K562 (cell line): ENCODE measurements around the gene CCSER1.
"Not testable (repeated sequence)": the region's sequence is repeated elsewhere in the genome, so short reads cannot be mapped to it uniquely, and the experiment has no call there.

Experiments used
- BACH1 ChIP-seq: fragments of 200-800 bp; sonication (Bioruptor generic); IDR thresholded peaks from 2 replicates; pipeline ENCODE4 v1.6.1; 2016; ENCODE audit warnings: missing genetic modification characterization, missing compliant biosample characterization
- BHLHE40 ChIP-seq: IDR thresholded peaks from 2 replicates; pipeline ENCODE4 v1.6.1; 2011; ENCODE audit warnings: low read length, improper control_type of control experiment
- BRCA1 ChIP-seq, 2 experiments: fragments of 450-650 bp in 1 of 2; sonication (generic) in 1 of 2; formaldehyde crosslinking in 1 of 2; IDR thresholded peaks; 2 replicates each; pipeline versions ENCODE4 v1.5.0 to v1.6.1; 2017 to 2020; ENCODE audit warnings: mild to moderate bottlenecking in 1 of 2, missing genetic modification reagents in 1 of 2
- SMAD3 ChIP-seq: fragments of 450-650 bp; formaldehyde crosslinking; conservative IDR thresholded peaks from 2 replicates; pipeline ENCODE4 v1.4.0; 2020; ENCODE audit warnings: mild to moderate bottlenecking
- ZNF354B ChIP-seq: fragments of 250-450 bp; sonication (Bioruptor Pico); IDR thresholded peaks from 2 replicates; pipeline ENCODE4 v1.4.0; 2020
- TF ChIP-seq, protein P1 (sequence below), 3 experiments: IDR thresholded peaks in 2 of 3; conservative IDR thresholded peaks in 1 of 3; 2 replicates each; pipeline ENCODE4 v1.5.1; 2011 to 2012; ENCODE audit warnings: low read length in 3 of 3, mild to moderate bottlenecking in 3 of 3, control low read depth in 2 of 3, improper control_type of control experiment in 1 of 3, inconsistent platforms in 1 of 3, low read depth in 1 of 3, mixed read lengths in 1 of 3, moderate library complexity in 1 of 3; ENCODE audit not compliant: insufficient read depth in 2 of 3

DNA sequence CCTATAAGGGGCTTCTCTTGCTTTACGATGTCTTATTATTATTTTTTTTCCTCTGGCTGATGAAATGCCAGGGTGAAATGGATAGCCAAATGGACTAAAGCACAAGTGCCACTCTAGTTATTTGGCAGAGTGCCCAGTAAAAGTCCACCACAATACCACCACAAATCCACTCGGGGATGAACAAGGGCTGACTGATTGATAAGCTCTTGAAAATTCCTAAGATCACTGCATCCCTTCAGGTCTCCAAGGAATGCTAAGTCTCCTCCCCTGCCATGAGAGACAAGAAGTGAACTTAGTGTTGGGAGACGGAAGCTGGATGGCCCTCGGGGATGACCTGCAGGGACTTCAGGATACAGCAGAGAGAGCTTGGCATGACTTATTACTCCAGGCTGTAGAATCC, 1229.3 kb downstream of the CCSER1 start:
- not testable (repeated sequence) for TF ChIP-seq BRCA1 (IDR thresholded peaks at IDR 0.05); BRCA1 (CRISPR knock-in tag; IDR thresholded peaks at IDR 0.05); ZNF354B (CRISPR knock-in tag); BHLHE40; BACH1; SMAD3 (CRISPR knock-in tag)
- TF ChIP-seq, protein P1, sequence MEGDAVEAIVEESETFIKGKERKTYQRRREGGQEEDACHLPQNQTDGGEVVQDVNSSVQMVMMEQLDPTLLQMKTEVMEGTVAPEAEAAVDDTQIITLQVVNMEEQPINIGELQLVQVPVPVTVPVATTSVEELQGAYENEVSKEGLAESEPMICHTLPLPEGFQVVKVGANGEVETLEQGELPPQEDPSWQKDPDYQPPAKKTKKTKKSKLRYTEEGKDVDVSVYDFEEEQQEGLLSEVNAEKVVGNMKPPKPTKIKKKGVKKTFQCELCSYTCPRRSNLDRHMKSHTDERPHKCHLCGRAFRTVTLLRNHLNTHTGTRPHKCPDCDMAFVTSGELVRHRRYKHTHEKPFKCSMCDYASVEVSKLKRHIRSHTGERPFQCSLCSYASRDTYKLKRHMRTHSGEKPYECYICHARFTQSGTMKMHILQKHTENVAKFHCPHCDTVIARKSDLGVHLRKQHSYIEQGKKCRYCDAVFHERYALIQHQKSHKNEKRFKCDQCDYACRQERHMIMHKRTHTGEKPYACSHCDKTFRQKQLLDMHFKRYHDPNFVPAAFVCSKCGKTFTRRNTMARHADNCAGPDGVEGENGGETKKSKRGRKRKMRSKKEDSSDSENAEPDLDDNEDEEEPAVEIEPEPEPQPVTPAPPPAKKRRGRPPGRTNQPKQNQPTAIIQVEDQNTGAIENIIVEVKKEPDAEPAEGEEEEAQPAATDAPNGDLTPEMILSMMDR (IDR thresholded peaks at IDR 0.05 in 2 of 3, conservative IDR thresholded peaks at IDR 0.05 in 1 of 3; ENCODE audit: insufficient read depth in 2 of 3, low read depth in 1 of 3, low read length in 3 of 3) = not testable (repeated sequence)
